GM19238 (cell line): ENCODE measurements around the gene ATRIP.

Experiments used
- DNase-seq: peaks from one replicate; pipeline ENCODE4 v3.0.0; 2011; ENCODE audit warnings: low spot score; ENCODE audit not compliant: insufficient read length

Gene ATRIP

DNA sequence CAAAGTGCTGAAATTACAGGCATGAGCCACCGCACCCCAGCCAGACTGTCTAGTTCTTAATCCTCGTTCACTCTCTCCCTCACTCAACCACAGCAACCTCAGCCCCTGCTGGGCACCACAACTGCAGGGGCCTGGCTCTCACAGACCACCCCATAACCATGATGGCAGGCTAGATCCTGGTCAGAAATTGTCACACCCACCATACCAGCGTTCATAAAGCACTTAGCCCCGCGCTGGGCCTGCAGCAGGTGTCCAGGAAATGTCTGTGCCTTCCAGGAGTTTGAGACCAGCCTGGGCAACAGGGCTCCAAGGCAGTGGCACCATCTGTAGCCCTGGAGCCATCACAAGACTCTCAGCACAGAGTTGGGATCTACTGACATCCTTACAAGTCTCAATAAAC is 55.6 kb downstream of the ATRIP start:
- no peak for DNase-seq

GRCh38 chr3:48502728-48503168 is 56.2 kb downstream of the ATRIP start:
- DNase-seq = no peak

- DNase-seq = no peak
Measured at GRCh38 chr3:48503401-48504050, 57.0 kb downstream of the ATRIP start.

GRCh38 chr3:48504051-48504946 is 57.8 kb downstream of the ATRIP start, which contains the start of gene SHISA5:
SHISA5 (minus strand) TSS chr3:48504174; CDS start chr3:48504094, 80 bp downstream.
- DNase-seq = peak; percentile 53

DNA sequence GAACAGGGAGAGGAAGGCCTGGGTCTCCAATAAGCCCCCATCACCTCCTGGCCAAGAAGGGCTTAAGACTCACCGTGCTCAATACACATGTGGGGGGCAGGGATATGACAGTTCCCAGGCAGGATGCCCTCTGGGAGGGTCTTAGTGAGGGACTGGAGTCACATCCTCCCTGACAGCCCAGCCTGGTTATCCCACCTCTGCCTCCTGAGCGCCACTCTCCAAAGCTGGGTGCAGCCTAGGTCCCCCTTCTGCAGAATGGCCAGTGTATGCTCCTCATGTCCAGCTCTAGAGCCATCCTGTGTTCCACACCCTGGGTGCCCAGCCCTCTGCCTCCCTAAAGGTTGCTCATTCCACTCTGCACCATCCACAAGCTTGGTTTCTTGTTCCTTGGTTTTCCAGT is 58.6 kb downstream of the ATRIP start:
- no peak for DNase-seq

DNA sequence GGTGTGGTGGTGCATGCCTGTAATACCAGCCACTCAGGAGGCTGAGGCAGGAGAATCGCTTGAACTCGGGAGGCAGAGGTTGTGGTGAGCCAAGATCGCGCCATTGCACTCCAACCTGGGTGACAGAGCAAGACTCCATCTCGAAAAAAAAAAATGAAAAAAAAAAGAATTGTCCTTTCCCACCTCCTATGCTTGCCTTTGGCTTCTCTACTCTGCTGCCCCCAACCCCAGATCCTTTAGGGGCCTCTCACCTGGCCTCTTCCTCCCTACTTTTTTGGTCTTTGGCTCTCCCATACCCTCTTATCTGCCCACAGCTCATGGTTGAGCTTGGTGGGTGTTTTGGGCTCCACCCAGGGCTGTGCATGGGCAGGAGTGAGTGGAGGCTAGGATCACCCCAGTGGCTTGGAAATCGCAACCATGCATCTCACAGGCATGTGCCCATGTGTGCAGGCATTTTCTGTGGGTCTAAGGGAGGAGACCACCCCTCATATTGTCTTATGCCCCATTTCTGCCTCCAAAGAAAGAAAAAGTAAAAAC is 59.5 kb downstream of the ATRIP start:
- no peak for DNase-seq

DNA sequence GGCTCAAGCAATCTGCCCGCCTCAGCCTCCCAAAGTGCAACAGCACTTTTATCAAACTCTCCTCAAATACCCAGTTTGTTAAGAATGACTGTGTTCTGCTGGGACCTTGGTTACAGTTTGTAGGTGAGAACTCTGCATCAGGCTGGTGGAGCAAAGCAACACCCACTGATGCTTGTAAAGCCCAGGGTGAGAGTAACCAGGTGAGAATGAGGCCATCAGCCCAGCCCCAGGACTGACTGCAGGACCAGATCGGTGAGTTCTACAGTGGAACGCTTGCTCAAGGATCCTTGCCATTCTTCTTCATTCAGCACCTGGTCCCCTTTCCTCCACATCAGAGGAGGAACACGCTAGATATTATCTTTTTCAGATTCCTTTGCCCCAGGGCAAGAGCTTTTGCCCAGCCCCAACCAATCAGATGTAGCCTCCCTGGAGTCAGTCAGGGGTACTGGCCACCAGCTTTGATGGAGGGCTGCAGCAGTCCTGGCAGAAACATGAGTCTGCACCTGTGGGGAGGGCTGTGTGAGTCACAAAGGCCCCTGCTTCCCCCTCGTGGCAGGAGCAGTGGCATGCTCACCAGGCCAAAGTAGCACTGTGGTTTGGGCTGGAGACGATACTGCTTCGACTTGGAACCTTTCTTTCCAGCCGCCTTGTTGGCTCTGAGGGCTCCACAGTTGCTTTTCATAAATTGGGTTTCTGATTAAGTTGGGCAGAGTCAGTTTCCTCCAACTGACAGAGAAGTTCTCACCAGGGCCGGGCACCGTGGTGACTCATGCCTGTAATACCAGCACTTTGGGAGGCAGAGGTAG is 60.9 kb downstream of the ATRIP start:
- peak; percentile 77 for DNase-seq

GRCh38 chr3:48511551-48511950 is 65.0 kb downstream of the ATRIP start:
- no peak for DNase-seq

GRCh38 chr3:48514431-48515227 is 68.1 kb downstream of the ATRIP start:
- no peak for DNase-seq
